ENCODE measurements around the gene TIGIT.

- TF ChIP-seq CTCF (IDR thresholded peaks at IDR 0.05; ENCODE audit: poor library complexity) (no peak), EZH2 (IDR thresholded peaks at IDR 0.05; ENCODE audit: borderline replicate concordance) (no peak), EZH2phosphoT487 (IDR thresholded peaks at IDR 0.05; ENCODE audit: low read depth, severe bottlenecking, unreplicated experiment) (no peak)
Measured at GRCh38 chr3:114314282-114314681, 20.5 kb downstream of the TIGIT start.

Data from hepatocyte (in vitro differentiated cells).